Head of caudate nucleus (tissue), 42 donors: ENCODE data around the gene MARCHF11.

Experiments used
- DNase-seq, 42 donors: peaks; one replicate each; pipeline versions ENCODE4 v3.0.0 to v3.0.0-alpha.2; 2020 to 2021; ENCODE audit warnings: mixed read lengths in 7 of 42
- intact Hi-C: fragments of 100-400 bp; cut with DNase I; formaldehyde crosslinking; loops from one replicate; pipeline ENCODE4 v1.15.0; 2022

The MARCHF11 gene

DNA sequence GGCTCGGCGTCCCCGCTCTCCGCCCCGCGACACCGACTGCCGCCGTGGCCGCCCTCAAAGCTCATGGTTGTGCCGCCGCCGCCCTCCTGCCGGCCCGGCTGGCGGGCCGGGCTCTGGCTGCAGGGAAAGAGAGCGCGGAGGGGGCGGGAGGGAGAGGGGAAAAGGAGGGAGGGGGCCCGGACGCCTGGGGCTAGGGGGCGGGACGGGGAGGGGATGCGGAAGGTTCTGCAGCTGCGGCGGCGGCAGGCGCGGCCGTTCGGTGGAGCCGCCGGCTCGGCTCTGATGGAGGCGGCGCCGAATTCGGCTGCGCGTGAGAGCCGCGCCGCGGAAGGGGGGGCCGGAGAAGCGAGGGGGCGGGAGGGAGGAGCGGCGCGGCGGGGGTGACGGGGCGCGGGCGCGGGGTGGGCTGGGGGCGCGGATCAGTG is at the start of gene MARCHF11:
Gene MARCHF11 (minus strand): TSS at position 281 of the 425 bp plus-strand sequence. CDS start 216 bp downstream, at position 65.
- peak in 35 of 42 donors; percentile 5 to 67 (median 32) for DNase-seq
- intact Hi-C loops = no loop called here

DNA sequence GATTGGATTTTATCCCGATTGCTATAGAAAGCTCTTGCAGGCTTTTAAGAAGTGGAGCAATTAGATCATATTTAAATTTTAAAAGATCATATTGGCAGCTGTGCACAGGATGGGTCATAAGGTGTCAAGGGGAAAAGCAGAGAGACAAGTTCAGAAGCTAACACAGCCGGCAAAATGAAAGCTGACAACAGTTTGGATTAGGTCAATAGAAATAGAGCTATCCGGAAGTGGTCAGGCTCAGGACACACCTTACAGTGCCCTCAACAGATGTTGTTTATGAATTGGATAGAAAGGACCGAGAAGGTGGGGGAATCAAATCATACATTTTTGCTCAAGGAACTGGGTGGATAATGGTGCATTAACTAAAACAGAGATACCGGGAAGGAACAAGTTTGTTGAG is 46.3 kb upstream of the MARCHF11 start:
- DNase-seq = no peak
- intact Hi-C loops = no loop called here

GRCh38 chr5:16192311-16192710 is 12.7 kb upstream of the MARCHF11 start:
- intact Hi-C loops = no loop called here
- DNase-seq = no peak

- intact Hi-C loops = no loop called here
- peak in 6 of 42 donors; percentile 1 to 37 (median 10) for DNase-seq
Measured at GRCh38 chr5:16180789-16181082, 1.1 kb upstream of the MARCHF11 start.

DNA sequence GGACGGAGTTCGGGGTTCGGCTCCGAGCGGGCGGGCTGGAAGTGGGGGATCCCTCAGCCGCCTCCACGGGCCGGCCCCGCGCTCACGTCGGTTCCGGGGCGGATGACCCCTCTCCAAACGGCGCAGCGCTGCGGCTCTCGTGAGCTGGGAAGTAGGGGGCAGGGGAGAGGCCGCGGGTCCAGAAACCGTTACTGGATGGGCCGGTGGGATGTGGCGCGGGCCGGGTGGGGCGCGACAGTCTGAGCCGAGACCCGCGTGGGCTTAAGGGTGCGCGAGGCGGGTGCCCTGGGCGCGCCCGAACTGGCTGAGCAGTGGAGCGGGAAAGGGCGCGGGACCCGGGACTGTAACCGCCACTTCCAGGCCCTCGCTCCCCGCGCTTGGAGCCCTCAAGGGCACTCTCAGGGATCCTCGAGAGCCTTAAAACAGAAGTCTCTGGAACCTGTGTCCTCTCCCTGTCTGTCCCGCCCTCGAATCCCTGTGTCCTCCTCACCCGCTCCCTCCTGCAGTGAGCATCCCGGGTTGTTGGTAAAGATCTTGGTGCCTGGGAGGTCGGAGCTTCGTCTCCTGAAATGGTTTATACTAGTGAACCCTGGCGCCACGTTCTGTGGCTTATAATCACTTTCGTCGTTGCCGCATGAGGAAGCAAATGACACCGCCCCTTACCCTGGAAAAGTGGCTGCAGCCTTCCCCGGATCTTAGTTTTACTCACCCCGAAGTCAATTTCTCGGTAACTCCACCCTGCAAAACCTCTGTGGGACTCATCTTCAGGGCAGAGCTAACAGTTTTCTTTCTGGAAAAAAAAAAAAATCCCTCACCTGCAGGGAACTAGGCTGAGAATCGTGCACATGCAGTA is 571 bp upstream of the MARCHF11 start:
- DNase-seq = peak in 29 of 42 donors; percentile 2 to 46 (median 19)
- intact Hi-C loops = no loop called here

GRCh38 chr5:16178745-16179372 is 732 bp downstream of the MARCHF11 start:
- peak; percentile 21 to 85 (median 62) for DNase-seq
- intact Hi-C loops = no loop called here

GRCh38 chr5:16169550-16169949 is 10.0 kb downstream of the MARCHF11 start:
- no peak for DNase-seq
- intact Hi-C loops = no loop called here

DNA sequence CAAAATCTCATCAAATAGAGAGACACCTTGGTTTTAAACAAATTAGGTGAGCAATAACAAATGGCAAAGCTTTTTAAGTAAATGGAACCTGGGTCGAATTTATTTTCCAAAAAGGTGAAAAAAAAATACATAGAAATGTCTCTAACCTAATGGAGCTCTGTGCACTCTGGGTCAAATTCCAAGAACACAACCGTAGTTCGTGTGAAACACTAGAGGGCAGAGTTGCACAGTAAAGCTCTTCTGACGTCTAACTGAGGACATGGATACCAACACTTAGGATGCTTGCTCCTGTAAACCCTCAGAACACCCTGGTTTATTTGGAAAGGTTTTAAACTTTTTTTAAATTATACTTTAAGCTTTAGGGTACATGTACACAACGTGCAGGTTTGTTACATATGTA is 18.9 kb downstream of the MARCHF11 start:
- peak in 24 of 42 donors; percentile 10 to 72 (median 44) for DNase-seq
- intact Hi-C loops = loop anchor here (5.0 kb wide), 1 partner anchor 297 kb away; no protein-coding TSS in a partner anchor

GRCh38 chr5:16159636-16160035 is 20.0 kb downstream of the MARCHF11 start:
- intact Hi-C loops = loop anchor here (5.0 kb wide), 1 partner anchor 298 kb away; no protein-coding TSS in a partner anchor
- DNase-seq = no peak

- DNase-seq = no peak
- intact Hi-C loops = no loop called here
Measured at GRCh38 chr5:16156152-16156551, 23.4 kb downstream of the MARCHF11 start.

- no peak for DNase-seq
Measured at GRCh38 chr5:16152601-16153568, 26.7 kb downstream of the MARCHF11 start.

DNA sequence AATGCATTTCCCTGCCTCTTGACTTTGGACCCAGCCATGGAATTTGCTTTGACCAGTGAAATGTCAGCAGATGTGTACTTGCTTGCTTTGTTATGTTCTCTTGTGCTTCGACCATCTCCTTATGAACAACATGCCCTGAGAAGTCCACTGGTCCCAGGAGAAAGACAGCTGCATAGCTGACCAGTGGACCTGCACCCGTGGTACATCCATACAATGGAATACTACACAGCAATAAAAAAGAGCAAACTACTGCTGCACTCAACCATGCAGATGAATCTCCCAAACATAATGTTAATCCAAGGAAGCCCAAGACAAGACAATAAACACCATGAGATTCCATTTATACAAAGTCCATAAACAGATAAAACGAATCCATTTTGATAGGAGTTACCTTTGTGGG is 30.0 kb downstream of the MARCHF11 start:
- DNase-seq = no peak
- intact Hi-C loops = no loop called here

More at GRCh38 chr5:16152601-16153568, 26.7 kb downstream of the MARCHF11 start:
- intact Hi-C loops = no loop called here

- intact Hi-C loops = no loop called here
Measured at GRCh38 chr5:16147179-16147900, 32.3 kb downstream of the MARCHF11 start.

GRCh38 chr5:16144416-16144815 is 35.2 kb downstream of the MARCHF11 start:
- peak in 1 of 42 donors; percentile 9 for DNase-seq
- intact Hi-C loops = no loop called here

More at GRCh38 chr5:16147179-16147900, 32.3 kb downstream of the MARCHF11 start:
- no peak for DNase-seq

DNA sequence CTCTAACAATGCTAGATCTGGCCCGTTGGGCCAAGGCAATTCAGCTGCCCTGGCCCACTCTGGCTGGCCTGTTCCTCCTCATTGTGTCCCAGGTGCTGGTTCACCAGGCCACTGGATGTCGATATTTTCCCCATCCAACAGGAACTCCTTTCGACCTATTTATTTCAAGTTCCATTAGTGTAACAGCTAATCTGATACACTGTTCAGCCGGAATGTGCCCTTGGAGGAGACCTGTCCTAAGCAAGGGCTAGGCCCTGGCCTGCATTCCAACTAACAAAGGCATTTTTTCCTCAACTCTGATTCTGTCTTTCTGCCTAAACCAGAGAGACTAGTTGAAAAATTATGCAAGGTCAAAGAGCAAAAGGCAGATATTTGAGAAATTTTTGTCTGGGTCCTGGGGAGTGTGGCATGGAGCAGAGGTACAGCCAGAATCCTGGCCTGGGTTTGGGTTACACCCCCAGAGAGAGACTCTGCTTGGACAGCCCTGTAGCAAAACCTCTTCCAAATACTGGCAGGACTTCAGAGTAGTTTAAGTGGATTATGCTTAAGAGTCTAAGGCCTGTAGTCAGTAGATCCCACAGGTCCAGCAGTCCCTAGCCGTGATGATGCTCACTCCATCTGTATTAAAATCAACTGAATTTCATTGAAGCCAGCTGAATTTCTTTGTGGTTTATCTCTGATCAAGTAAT is 36.1 kb downstream of the MARCHF11 start:
- intact Hi-C loops = no loop called here
- DNase-seq = no peak

DNA sequence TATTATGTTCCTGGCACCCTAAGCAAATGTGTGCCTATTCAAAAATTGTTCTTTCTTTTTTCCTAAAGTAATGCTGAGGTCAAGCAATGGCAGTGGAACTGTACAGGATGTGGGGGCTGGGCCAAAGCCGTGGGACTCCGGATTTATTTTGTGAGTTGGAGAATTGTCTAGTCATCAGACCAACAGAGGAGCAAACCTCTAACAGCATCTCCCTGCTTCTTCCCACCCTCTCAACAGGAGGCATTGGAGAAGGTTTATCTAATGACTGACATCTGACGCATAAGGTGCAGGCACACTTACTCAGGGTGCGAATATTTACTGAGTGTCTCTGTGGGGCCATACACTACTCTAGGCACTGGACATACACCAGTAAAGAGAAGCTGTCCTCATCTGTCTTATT is 38.6 kb downstream of the MARCHF11 start:
- intact Hi-C loops = no loop called here
- DNase-seq = no peak

GRCh38 chr5:16140417-16140816 is 39.2 kb downstream of the MARCHF11 start:
- DNase-seq = no peak
- intact Hi-C loops = no loop called here

GRCh38 chr5:16137177-16137576 is 42.4 kb downstream of the MARCHF11 start:
- DNase-seq = no peak
- intact Hi-C loops = loop anchor here (5.0 kb wide), 1 partner anchor 670 kb away; no protein-coding TSS in a partner anchor
